NCI-H446 (cell line): ENCODE results near the gene ARPP19.
"Not testable (repeated sequence)": the region's sequence is repeated elsewhere in the genome, so short reads cannot be mapped to it uniquely, and the experiment has no call there.

Source experiments
- DNase-seq, 2 experiments: peaks; one replicate each; lab custom pipeline; 2025; lab: John Stamatoyannopoulos, UW

Gene ARPP19, protein sequence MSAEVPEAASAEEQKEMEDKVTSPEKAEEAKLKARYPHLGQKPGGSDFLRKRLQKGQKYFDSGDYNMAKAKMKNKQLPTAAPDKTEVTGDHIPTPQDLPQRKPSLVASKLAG

DNA sequence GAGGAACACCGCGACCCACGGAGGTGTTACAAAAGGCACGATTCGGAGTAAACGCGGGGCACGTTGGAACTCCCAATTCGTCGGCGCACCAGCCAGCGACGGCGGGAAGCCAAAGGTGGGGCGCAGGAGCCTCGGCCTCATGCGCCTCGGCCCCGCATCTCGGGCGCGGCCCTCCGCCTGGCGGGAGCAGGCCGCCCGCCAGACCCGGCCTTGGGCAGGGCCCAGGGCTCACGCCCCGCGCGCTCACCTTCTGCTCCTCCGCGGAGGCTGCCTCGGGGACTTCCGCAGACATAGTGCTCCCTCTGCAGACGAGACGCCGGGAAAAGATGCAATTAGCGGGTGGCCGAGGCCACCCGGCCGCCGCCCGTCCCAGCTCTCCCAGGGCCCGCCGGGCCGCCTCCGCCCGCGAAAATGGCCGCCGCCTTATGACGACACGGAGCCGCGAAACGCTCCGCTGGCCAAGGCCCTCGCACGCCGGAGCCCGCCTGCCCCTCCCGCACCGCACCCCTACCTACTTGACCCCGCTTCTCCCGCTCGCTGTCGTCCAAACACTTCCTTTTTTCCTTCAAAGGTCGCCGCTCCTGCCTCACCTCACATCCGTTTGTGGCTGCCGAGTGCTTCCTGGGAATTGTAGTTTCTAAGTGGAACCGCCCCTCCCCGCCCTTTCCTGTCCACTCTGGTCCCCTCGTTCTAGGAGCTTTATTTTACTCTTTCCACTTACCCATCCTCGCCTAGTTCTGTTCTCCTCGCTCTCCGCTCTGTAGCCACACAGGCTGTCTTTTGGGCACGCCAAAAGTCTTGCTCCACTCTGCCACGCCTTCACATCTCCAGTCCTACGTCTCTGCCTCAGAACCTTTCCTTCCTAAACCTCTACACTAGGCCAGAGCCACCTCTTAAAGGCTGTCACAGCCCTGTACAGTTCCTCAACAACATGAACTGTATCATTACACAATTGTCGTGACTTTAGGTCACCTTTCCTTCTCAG lies at the start of gene ARPP19:
ARPP19 (minus strand) TSS at position 430 of the 985 bp plus-strand sequence; CDS start at position 292, 138 bp downstream.
- peak; percentile 77 to 91 for DNase-seq

DNA sequence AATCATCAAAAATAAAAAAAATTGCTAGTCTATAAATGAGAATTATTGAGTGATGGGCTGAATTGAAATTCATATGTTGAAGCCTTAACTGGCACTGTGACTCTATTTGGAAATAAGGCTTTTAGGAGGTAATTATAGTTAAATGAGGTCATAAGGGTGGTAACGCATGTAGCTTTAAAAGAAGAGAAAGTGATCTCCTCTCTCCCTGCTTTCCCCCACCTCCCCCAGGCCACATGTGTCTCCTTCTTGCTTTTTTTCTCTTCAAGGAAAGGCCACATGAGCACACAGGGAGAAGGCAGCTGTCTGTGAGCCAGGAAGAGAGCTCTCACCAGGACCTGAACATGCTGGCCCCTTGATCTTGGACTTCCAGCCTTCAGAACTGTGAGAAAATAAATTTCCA lies 48.2 kb upstream of the ARPP19 start:
- no peak for DNase-seq

DNA sequence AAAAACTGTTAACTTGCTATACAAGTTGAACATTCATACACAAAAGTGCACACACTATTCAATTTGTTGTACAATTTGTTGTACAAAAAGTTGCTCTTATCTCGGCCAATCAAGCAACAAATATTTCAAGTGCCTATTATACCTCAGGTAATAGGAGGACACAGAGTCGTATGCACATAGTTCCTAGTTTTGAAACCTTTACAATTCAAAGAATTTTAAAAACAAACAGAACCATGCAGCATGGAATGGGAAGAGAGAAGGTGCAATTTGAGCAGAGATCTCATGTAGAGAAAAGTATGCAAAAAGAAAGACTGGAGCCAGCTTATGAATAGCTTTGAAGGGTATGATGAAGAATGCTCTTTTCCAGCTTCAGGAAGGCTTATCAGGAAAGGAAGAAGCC lies 46.5 kb upstream of the ARPP19 start:
- no peak for DNase-seq

DNA sequence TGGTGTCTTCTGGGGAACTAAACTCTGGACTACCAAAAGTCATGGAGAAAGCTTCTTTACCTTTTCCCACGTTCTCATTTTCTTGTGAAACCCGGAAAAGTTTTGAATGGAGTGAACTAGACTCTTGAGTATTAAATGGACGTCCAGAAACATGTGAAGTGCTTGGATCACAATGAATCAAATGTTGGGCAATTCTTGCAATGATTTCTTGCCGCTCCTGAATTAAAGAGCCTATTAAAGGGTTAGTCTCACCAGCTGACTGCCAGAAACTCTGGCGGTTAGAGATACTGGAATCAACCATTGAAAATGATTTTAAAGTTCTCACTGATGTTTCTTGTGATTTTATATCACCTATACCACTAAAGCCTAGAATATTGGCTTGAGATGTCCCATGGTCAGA lies 40.8 kb upstream of the ARPP19 start:
- DNase-seq, result no peak

DNA sequence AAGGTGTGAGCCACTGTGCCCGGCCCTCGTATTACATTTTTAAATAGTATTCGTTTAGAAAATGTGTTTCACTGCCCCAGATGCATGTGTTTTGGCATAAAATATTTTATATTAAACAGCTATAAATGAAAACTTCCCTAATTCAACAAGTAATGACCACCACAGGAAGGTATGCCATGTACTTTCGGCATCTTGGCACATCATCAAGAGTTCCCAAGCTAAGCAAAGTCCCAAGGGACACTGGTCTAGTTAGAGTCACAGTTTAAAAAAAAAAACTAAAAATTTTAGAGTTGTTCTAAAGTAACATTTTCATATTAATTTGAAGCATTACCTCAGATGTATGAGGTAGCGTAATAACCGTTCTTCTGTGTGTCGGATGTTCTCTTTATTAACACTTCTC lies 15.6 kb upstream of the ARPP19 start:
- peak in 1 of 2 experiments; percentile 2 for DNase-seq

DNA sequence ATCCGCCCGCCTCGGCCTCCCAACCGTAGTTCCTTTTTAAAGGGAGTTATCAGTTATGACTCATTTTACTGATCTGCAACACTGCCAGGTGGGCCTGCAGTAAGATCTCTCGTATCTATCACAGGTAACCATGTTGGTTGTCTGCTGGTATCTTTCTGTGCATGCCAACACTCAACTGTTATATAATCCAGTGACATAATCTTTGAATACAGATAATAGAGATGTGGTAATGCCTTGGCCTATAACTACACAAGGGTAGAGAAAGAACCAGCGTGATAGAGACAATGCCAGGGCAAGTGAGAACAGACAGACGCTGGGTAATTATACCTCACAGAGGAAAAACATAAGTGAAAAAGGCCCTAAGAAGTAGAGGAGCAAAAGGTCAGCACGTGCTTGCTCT lies 11.0 kb upstream of the ARPP19 start:
- no peak for DNase-seq

DNA sequence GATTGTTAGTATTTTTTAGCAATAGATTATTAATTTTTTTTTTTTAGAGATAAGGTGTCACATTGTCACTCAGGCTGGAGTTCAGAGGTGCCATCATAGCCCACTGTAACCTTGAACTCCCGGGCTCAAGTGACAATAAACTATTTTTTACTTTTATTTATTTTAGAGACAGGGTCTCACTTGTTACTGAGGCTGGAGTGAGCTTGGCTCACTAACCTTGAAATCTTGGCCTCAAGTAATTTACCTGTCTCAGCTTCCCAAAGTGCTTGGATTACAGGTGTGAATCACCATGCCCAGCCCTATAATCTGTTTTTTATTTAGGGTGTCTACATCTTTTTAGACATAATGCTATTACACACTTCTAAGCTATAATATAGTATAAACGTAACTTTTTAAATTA lies 7.9 kb upstream of the ARPP19 start:
- no peak for DNase-seq

DNA sequence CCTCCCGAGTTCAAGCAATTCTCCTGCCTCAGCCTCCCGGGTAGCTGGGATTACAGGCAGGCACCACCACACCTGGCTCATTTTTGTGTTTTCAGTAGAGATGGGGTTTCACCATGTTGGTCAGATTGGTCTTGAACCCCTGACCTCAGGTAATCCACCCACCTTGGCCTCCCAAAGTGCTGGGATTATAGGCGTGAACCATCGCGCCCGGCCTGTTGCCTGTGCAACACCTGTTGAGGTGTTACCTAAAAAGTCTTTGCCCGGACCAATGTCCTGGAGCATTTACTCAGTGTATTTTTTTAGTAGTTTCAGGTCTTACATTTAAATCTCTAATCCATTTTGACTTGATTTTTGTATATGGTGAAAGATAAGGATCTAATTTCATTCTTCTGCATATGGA lies 6.7 kb upstream of the ARPP19 start:
- not testable (repeated sequence) for DNase-seq

DNA sequence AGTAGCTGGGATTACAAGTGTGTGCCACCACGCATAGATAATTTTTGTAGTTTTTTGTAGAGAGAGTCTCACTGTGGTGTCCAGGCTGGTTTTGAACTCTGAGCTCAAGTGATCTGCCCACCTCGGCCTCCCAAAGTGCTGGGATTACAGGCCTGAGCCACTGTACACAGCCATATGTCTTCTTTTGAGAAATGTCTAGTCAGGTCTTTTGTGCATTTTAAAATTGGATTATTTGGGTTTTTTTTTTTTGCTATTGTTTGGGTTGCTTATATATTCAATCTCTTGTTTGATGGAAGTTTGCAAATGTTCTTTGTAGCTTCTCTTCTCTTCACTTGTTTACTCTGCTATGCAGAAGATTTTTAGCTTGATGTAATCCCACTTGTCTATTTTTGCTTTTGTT lies 6.2 kb upstream of the ARPP19 start:
- no peak for DNase-seq

DNA sequence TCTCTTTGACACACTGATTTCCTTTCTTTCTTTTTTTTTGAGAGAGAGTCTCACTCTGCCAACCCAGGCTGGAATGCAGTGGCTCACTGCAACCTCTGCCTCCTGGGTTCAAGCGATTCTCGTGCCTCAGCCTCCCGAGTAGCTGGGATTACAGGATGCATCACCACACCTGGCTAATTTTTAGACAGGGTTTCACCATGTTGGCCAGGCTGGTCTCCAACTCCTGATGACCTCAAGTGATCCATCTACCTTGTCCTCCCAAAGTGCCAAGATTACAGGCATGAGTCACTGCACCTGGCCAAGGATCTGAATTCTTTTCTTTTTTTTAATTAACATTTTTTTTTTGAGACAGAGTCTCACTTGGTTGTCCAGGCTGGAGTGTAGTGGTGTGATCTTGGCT lies 5.8 kb upstream of the ARPP19 start:
- not testable (repeated sequence) for DNase-seq

DNA sequence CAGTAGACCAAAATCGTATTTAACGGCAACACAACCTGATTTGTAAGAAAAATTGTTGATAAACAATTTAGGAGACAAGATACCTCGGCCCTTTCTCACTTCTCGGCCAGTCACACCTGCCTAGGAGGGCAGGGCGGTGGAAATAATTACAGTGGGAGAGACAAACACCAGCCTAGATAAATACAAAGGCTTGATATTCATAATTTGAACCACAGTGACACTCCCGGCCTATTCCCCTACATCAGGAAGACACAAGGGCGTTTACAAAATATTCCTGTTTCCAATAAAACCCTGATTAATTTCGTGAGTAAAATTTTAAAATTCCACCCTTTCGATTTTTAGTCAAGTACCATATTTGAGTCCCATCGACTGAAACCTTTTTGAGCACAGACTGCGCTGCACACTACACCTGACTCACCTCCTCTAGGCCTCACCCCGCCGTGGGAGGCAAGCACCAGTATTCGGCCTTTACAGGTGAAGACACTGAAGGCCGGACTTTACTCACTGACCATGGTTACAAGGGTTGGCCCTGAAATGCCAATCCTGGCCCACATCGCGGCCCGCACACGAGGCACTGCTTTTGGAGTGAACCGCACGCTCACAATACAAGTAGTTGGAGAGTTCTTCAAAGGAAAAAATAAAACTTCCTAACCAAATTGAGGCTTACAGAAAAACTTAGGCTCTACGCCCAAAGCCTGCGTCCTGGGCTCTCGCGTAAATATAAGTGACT lies 794 bp downstream of the ARPP19 start:
- DNase-seq, result no peak

DNA sequence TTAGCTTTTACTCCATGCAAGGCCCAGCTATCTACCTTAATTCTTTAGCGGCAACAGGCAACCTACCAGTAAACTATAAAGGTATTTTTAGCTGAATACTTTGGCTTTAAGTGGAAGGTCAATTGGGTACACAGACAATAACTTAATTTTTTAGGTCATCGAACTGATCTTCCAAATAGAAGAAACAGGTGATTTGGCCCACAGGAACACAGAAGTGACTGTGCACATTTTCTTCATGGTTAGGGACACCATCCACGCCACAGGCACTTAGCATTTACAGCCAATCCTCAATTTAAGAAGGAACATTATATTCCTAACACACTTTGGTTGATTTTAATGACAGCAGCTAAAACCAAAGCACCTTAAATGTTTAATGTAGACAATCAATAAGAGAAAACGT lies 1.9 kb downstream of the ARPP19 start:
- no peak for DNase-seq

DNA sequence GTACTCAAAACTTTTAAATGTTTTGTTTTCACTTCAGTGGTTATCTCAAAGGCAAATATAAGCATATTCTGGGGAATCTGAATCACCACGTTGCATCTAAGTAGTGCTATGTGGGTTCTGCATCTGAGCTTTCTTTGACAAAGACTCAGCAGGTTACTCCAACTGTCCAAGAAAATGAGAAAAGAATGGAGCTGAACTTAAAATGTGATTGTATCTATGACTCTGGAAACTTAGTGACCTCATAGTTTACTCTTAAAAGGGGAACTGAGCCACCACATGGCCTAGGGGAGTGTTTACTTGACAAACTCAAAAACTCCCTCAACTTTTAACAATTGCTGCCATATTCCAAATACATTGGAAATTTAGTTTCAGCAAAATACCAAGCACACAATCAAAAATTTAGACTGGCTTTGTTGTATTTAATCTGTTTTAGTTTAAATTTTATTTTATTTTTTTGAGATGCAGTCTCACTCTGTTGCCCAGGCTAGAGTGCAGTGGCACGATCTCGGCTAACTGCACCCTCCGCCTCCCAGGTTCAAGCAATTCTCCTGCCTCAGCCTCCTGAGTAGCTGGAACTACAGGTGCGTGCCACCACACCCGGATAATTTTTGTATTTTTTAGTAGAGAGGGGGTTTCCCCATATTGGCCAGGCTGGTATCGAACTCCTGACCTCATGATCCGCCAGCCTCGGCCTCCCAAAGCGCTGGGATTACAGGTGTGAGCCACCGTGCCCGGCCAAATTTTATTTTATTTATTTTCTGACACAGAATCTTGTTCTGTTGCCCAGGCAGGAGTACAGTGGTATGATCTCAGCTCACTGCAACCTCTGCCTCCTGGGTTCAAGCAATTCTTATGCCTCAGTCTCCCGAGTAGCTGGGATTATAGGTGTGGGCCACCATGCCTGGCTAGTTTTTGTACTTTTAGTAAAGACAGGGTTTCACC lies 3.1 kb downstream of the ARPP19 start:
- not testable (repeated sequence) for DNase-seq

DNA sequence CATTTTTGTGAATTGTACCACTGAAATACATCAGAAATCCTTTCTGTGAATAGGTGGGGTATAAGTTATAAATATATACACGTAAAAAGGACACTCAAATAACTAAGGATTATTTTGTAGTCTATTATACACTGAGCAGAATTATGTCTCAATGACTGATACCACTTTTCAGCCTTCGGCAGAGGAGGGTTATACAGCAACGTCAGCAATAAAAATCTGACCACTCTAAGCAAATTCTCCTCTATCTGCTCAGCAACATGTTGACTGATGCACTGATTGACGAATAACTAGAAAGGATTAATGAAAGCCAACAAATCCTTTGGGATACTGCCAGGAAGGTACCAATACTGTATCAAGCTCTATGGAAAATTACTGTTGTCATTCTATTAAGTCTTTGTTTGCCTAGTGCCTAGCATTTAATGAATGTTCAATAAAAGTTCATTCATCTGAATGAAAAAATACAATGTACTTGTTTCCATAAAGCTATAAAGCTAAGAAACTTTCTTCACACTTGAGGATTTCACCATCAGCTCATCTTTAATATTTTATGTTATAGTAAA lies 5.2 kb downstream of the ARPP19 start:
- no peak for DNase-seq

DNA sequence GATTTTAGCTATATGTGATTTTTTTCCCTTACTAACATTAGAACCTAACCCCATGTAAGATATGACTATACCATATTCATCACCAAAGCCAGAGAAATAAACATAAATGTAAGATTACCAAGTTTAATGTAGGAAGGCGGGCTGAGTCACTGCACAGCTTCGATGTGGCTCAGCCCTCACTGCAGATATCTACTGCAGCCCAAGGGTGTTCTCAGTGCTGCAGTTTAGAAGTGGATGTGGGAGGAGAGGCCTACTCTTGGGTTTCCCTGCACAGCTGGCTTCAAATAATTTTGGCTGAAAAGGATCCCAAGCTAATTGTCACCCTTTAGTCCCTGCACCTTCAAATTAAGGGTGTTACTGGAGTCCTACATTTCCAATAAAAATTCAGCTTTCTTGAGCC lies 9.3 kb downstream of the ARPP19 start:
- DNase-seq, result no peak

DNA sequence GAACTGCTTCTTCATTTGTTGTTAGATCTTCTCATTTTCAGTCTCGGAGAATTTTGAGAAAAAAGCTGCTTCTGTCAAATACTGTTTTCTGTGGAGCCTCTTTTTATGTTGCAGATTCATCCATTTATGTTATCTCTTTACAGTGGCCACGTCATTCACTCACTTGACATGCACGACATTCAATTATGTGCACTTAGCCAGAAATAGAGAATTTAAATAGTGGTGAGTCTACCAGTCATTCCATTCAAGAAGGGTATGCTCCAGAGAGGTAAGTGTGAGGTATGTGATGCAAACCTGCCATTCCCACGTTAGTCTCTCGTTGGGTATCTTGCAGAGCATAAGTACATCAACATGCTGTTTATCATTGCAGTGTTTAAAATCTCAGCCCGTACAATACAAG lies 9.8 kb downstream of the ARPP19 start:
- no peak for DNase-seq

DNA sequence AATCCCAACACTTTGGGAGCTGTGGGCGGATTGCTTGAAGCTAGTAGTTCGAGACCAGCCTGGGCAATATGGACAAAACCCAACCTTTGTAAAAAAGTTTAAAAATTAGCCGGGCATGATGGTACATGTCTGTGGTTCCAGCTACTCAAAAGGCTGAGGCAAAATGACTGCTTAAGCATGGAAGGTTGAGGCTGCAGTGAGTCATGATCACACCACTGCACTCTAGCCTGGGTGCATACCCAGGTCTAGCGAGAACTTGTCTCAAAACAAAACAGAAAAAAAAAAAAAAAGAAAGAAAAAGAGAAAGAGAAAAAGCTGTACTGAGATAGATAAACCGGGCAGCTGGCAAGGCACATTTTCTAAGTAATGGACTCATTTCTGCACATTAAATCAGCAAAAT lies 10.6 kb downstream of the ARPP19 start:
- DNase-seq, result no peak

DNA sequence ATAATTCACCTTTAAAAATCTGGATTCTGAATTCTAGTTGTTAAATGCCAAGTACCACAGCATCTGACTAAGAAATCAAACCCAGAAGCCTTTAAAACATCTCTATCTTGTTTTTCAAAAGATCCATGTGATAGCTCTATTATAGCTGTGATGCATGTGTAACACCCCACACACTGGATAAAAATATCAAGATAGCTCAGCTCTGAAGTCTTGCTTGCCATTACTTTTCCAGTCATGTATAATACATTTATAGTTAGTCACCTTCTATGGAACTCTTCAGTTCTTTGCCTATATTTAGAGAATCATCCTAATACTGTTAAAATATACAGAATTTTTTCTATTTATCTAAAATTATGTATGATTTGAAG lies 11.6 kb downstream of the ARPP19 start:
- DNase-seq, result no peak

DNA sequence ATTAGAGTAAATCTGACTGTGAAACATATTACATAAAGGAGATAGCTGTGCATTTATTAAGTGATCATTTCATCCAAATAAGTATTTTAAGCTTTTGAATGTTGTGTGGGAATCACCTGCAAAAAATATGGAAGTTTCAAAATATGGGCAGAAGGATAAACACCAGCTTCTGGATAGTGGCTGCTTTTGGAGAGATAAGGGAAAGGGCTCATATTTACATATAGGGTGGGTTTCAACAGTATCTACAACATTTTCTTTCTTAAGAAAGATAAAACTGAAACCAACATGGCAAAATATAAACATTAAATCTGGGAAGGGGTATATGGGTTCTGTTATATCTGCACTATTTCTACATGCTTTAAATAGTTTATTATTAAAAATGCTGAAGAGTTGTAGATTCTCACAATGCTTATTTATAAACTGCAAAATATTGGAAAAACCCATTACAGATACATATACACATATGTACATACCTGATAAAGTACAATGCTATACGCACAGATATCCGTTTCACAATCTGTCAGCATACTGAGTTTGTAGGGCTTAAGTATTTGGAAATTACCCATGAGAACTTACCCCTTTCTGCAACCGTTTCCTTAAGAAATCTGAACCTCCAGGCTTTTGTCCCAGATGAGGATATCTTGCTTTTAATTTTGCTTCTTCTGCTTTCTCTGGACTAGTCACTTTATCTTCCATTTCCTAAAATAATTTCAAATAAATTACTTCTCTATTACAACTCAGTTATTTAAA lies 12.1 kb downstream of the ARPP19 start:
- DNase-seq, result no peak

DNA sequence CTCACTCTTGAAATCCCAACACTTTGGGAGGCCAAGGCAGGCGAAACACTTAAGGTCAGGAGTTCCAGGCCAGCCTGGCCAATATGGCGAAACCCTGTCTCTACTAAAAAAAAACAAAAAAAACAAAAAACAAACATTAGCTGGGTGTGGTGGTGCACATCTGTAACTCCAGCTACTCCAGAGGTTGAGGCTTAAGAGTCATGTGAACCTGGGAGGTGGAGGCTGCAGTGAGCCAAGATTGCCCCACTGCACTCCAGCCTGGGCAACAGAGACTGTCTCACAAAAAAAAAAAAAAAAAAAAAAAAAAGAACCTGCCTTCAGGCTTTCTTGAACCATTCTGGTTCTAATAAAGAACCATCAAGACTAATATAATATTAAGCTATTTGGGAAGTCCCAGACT lies 16.5 kb downstream of the ARPP19 start:
- no peak for DNase-seq

DNA sequence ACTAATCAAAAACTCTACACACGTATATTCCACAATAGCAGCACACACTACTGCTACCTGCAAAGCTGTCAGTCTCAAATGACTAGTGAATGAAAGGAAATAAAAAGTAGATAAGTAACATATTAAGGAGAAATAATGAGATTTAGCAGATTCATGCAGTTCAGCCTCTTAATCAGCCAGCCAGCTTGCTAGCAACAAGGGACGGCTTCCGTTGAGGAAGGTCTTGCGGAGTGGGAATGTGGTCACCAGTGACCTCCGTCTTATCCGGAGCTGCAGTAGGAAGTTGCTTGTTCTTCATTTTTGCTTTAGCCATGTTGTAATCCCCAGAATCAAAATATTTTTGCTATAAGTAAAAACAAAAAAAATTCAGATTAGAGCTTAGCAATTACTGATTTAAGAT lies 17.1 kb downstream of the ARPP19 start:
- no peak for DNase-seq
